Stimulated activated CD4-positive, alpha-beta T cell treated with anti-CD3 and anti-CD28 coated beads, Interleukin-15, amount 100 ng/mL, for 24 hours (primary cell): ENCODE results near the gene USP17L18.
A peak's percentile ranks its signal among the peaks of the same experiment; 100 is the strongest.
"Not testable (repeated sequence)": the region's sequence is repeated elsewhere in the genome, so short reads cannot be mapped to it uniquely, and the experiment has no call there.

Source experiments
- DNase-seq: peaks from one replicate; pipeline ENCODE4 v3.0.0-alpha.2; 2020

Gene USP17L18

GRCh38 chr4:9247953-9248680, at the start of gene USP17L18:
USP17L18 (plus strand) TSS chr4:9248630; CDS start chr4:9248630, 0 bp downstream.
- peak; percentile 0 for DNase-seq

- DNase-seq, result not testable (repeated sequence)
Observed at GRCh38 chr4:9210357-9210756, 38.1 kb upstream of the USP17L18 start, which contains the start of gene USP17L10. USP17L10 (plus strand) TSS chr4:9210657; CDS start chr4:9210657, 0 bp downstream.

- DNase-seq, result not testable (repeated sequence)
Observed at GRCh38 chr4:9214701-9215100, 33.7 kb upstream of the USP17L18 start.

- not testable (repeated sequence) for DNase-seq
Observed at GRCh38 chr4:9215105-9215504, 33.3 kb upstream of the USP17L18 start, which contains the start of gene USP17L11. USP17L11 (plus strand) TSS chr4:9215405; CDS start chr4:9215405, 0 bp downstream.

GRCh38 chr4:9219852-9220251, 28.6 kb upstream of the USP17L18 start, which contains the start of gene USP17L12:
USP17L12 (plus strand) TSS chr4:9220152; CDS start chr4:9220152, 0 bp downstream.
- not testable (repeated sequence) for DNase-seq

GRCh38 chr4:9224596-9224995, 23.8 kb upstream of the USP17L18 start, which contains the start of gene USP17L13:
USP17L13 (plus strand) TSS chr4:9224896; CDS start chr4:9224896, 0 bp downstream.
- DNase-seq, result not testable (repeated sequence)

- not testable (repeated sequence) for DNase-seq
Observed at GRCh38 chr4:9230249-9230648, 18.2 kb upstream of the USP17L18 start.

GRCh38 chr4:9234085-9234484, 14.3 kb upstream of the USP17L18 start, which contains the start of gene USP17L15:
USP17L15 (plus strand) TSS chr4:9234385; CDS start chr4:9234385, 0 bp downstream.
- not testable (repeated sequence) for DNase-seq

GRCh38 chr4:9238461-9238860, 10.0 kb upstream of the USP17L18 start:
- DNase-seq, result not testable (repeated sequence)

- DNase-seq, result not testable (repeated sequence)
Observed at GRCh38 chr4:9243579-9243978, 4.9 kb upstream of the USP17L18 start, which contains the start of gene USP17L17. USP17L17 (plus strand) TSS chr4:9243879; CDS start chr4:9243879, 0 bp downstream.

GRCh38 chr4:9253078-9253477, 4.6 kb downstream of the USP17L18 start, which contains the start of gene USP17L19:
USP17L19 (plus strand) TSS chr4:9253378; CDS start chr4:9253378, 0 bp downstream.
- DNase-seq, result not testable (repeated sequence)

GRCh38 chr4:9257824-9258223, 9.4 kb downstream of the USP17L18 start, which contains the start of gene USP17L20:
USP17L20 (plus strand) TSS chr4:9258124; CDS start chr4:9258124, 0 bp downstream.
- not testable (repeated sequence) for DNase-seq

GRCh38 chr4:9262572-9262971, 14.1 kb downstream of the USP17L18 start, which contains the start of gene USP17L21:
USP17L21 (plus strand) TSS chr4:9262872; CDS start chr4:9262872, 0 bp downstream.
- DNase-seq, result not testable (repeated sequence)

- DNase-seq, result not testable (repeated sequence)
Observed at GRCh38 chr4:9267319-9267718, 18.9 kb downstream of the USP17L18 start, which contains the start of gene USP17L22. USP17L22 (plus strand) TSS chr4:9267619; CDS start chr4:9267619, 0 bp downstream.

GRCh38 chr4:9271719-9272118, 23.3 kb downstream of the USP17L18 start:
- peak; percentile 18 for DNase-seq
